Cardiac atrium fibroblast (primary cell): ENCODE results near the gene SPINT3. TPM values are rescaled to one million over a fixed set of nuclear protein-coding genes. Genes with fewer than 3 reads are reported as not detected.

Experiments used
- total RNA-seq: library from RNA; depleted of rRNA; stranded (reverse); fragments of >200 nt; gene quantifications from 2 replicates; pipeline ENCODE4 v1.2.3, GENCODE V29; 2015

SPINT3 gene
- total RNA-seq = not detected in 2 replicates

GRCh38 chr20:45515147-45515913 lies at the start of gene SPINT3:
Gene SPINT3 (minus strand): TSS chr20:45515622. CDS start chr20:45515608, 14 bp downstream.

GRCh38 chr20:45547206-45547770 lies 31.9 kb upstream of the SPINT3 start, which contains the start of gene EPPIN:
Gene EPPIN (minus strand): TSS chr20:45547401. CDS start chr20:45547357, 44 bp downstream.

GRCh38 chr20:45539382-45539781 lies 24.0 kb upstream of the SPINT3 start, which contains the start of gene WFDC6:
Gene WFDC6 (minus strand): TSS chr20:45539482. CDS start chr20:45539407, 75 bp downstream.

GRCh38 chr20:45469336-45470261 lies 45.8 kb downstream of the SPINT3 start, which contains the start of gene WFDC2:
Gene WFDC2 (plus strand): TSS chr20:45469753. CDS start chr20:45469782, 29 bp downstream.

Other genes with a start within 250 kb of the SPINT3 start
- not detected in 2 replicates for gene RBPJL, start 208.8 kb downstream of the SPINT3 start, total RNA-seq
- gene MATN4, start 207.3 kb downstream of the SPINT3 start, total RNA-seq = not detected in 2 replicates
- gene SDC4, start 167.2 kb downstream of the SPINT3 start, total RNA-seq = 43.5 and 50.7 TPM in 2 replicates
- gene SYS1, start 152.5 kb downstream of the SPINT3 start, total RNA-seq = 26.4 and 43.4 TPM in 2 replicates
- gene TP53TG5, start 137.3 kb downstream of the SPINT3 start, total RNA-seq = not detected in 2 replicates
- gene DBNDD2, start 107.3 kb downstream of the SPINT3 start, total RNA-seq = 7.9 and 10.1 TPM in 2 replicates
- gene PIGT, start 99.5 kb downstream of the SPINT3 start, total RNA-seq = 91.3 and 93.3 TPM in 2 replicates
- not detected in 2 replicates for gene WFDC2, start 45.9 kb downstream of the SPINT3 start, total RNA-seq
- gene WFDC6, start 23.9 kb upstream of the SPINT3 start, total RNA-seq = not detected in 2 replicates
- not detected in 2 replicates for gene EPPIN, start 31.8 kb upstream of the SPINT3 start, total RNA-seq
- gene WFDC8, start 63.7 kb upstream of the SPINT3 start, total RNA-seq = not detected in 2 replicates
- not detected in 2 replicates for gene WFDC10A, start 114.1 kb upstream of the SPINT3 start, total RNA-seq
- gene WFDC9, start 115.7 kb upstream of the SPINT3 start, total RNA-seq = not detected in 2 replicates
- not detected in 2 replicates for gene WFDC11, start 154.6 kb upstream of the SPINT3 start, total RNA-seq
- gene WFDC13, start 186.4 kb upstream of the SPINT3 start, total RNA-seq = not detected in 2 replicates
- gene WFDC10B, start 189.4 kb upstream of the SPINT3 start, total RNA-seq = not detected in 2 replicates
- not detected in 2 replicates for gene SPINT4, start 206.7 kb upstream of the SPINT3 start, total RNA-seq